Activated naive CD4-positive, alpha-beta T cell treated with anti-CD3 and anti-CD28 coated beads, Interleukin-2, amount 50 U/mL, for 24 hours (primary cell): ENCODE results near the gene NCAPD3.
"Not testable (repeated sequence)": the region's sequence is repeated elsewhere in the genome, so short reads cannot be mapped to it uniquely, and the experiment has no call there.

Experiments used
- H3K27ac Mint-ChIP-seq: one replicate; pipeline ENCODE4 v1.8.0; 2021; ENCODE audit warnings: mild to moderate bottlenecking, mixed read lengths
- H3K27me3 Mint-ChIP-seq: one replicate; pipeline ENCODE4 v1.8.0; 2021; ENCODE audit warnings: mixed read lengths
- H3K36me3 Mint-ChIP-seq: one replicate; pipeline ENCODE4 v1.8.0; 2021; ENCODE audit warnings: mixed read lengths
- H3K4me1 Mint-ChIP-seq: one replicate; pipeline ENCODE4 v1.8.0; 2021; ENCODE audit warnings: mixed read lengths
- H3K4me3 Mint-ChIP-seq: one replicate; pipeline ENCODE4 v1.8.0; 2021; ENCODE audit warnings: mild to moderate bottlenecking, mixed read lengths
- H3K9me3 Mint-ChIP-seq: one replicate; pipeline ENCODE4 v1.8.0; 2021; ENCODE audit warnings: mixed read lengths

NCAPD3 gene

GRCh38 chr11:134118006-134118405 lies 105.8 kb downstream of the NCAPD3 start:
- Mint-ChIP-seq H3K9me3 (no peaks in the 10 kb centered on the region), H3K36me3 (peaks cover 10% of the 10 kb centered on the region), H3K4me3 (no peak overlapping the region), H3K4me1 (no peaks in the 10 kb centered on the region), H3K27me3 (peaks cover 13% of the 10 kb centered on the region), H3K27ac (no peak overlapping the region)

- Mint-ChIP-seq H3K4me1 (no peaks in the 10 kb centered on the region), H3K27ac (no peak overlapping the region), H3K4me3 (no peak overlapping the region), H3K9me3 (no peaks in the 10 kb centered on the region), H3K36me3 (peaks cover 6% of the 10 kb centered on the region), H3K27me3 (peaks cover 8% of the 10 kb centered on the region)
Measured at GRCh38 chr11:134116210-134116609, 107.6 kb downstream of the NCAPD3 start.

GRCh38 chr11:134113787-134114186 lies 110.0 kb downstream of the NCAPD3 start:
- H3K36me3 Mint-ChIP-seq, result peaks cover 13% of the 10 kb centered on the region
- H3K4me1 Mint-ChIP-seq, H3K27ac Mint-ChIP-seq, H3K4me3 Mint-ChIP-seq, H3K27me3 Mint-ChIP-seq, H3K9me3 Mint-ChIP-seq: not testable (repeated sequence)

GRCh38 chr11:134110252-134110815 lies 113.4 kb downstream of the NCAPD3 start:
- H3K4me1 Mint-ChIP-seq, result no peaks in the 10 kb centered on the region
- no peaks in the 10 kb centered on the region for H3K9me3 Mint-ChIP-seq
- H3K4me3 Mint-ChIP-seq, result no peak overlapping the region
- peaks cover 20% of the 10 kb centered on the region for H3K36me3 Mint-ChIP-seq
- H3K27me3 Mint-ChIP-seq, result peaks cover 1% of the 10 kb centered on the region
- H3K27ac Mint-ChIP-seq, result no peak overlapping the region
